HG03095 (cell line): ENCODE measurements around the gene GID8.

Source experiments
- ATAC-seq: cut with Tn5 transposase; IDR thresholded peaks from one replicate; pipeline ENCODE4 v1.9.1; 2021; ENCODE audit warnings: moderate library complexity; ENCODE audit not compliant: unreplicated experiment

The GID8 gene

DNA sequence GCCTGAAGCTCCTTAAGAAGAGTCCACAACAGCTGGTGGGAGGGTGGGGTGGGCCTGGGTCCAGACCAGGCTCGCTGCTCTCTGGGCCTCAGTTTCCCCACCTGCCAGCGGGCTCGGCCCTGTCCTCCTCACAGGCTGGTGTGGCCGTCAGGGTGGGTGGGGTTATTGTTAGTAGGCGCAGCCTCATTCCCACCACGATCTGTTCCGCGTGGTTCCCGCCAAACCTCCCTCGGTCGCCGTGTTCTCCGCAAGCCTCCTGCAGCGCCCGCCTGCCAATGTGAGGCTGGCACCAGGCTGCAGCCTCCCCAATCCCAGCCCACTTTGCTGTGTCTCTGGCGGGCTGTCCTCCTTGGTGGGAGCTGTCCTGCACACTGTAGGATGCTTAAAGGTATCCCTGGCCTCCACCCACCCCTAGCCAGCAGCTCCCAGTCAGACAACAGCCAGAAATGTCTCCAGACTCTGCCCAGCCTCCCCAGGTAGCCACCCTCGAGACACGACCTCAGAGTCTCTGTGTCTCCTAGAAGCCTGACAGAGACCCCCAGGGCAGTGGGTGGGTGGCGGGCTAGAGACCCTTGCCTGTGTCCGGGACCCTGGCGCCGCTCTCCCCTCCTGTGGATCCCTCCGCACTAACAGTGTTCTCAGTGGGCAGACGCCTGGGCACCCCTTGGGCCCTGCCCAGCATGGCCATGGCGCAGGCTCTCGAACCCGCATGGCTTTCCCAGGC is 29.8 kb downstream of the GID8 start:
- no peak for ATAC-seq

DNA sequence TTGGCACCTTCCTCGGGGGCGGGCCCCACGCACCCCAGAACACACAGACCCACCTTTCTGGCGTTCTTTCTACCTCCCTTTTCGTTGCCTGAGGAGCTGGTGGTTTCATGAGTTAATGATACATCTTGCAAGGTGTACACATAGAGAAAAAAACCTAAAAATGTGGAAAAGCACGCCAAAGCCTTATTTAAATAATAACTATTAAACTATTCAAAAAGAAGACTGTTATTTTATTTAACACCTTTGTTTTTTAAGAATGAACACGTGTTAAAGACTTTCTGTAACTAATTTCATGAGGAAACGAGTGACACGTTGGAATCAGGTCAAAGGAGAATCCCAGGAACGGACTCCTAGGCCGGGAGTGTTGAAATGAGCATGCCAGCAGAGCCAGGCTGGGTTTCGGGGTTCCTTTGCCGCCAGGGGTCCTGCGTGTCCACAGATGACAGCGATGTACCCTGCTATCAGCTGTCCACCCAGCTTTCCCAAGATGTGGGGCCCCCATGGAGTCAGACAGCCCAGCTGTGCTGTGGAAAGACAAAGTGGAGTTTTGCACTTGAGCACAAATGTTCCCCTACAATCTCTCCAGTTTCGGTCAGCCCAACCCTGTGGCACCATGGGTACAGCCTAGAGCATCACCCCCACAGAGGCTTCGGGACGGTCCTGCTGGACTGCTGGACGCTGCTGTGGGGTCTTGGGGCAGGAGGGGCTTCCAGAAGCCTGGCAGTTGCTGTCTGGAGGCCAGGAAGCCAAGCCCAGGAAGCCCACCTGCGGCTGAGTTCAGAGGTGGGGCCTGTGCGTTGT is 30.6 kb downstream of the GID8 start:
- no peak for ATAC-seq

DNA sequence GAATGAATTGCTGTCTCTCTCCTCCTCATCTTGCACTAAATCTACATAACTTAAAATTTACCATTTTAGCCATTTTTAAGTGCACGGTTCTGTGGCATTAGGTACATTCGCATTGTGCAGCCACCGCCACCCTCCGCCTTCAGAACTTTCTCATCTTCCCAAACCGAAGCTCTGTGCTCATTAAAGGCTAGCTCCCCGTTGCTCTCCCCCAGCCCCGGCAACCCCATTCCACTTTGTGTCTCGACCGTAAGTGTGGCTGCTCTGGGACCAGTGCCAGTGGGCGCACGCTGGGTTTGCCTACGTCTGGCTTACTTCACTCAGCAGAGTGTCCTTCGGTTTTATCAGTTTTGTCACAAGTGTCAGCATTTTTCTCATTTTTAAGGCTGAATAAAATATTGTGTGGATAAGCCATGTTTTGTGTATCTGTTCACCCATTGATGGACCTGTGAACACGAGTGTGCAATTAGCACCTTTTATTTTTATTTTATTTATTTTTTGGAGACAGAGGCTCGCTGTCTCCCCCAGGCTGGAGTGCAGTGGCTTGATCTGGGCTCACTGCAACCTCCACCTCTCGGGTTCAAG is 31.3 kb downstream of the GID8 start:
- no peak for ATAC-seq

DNA sequence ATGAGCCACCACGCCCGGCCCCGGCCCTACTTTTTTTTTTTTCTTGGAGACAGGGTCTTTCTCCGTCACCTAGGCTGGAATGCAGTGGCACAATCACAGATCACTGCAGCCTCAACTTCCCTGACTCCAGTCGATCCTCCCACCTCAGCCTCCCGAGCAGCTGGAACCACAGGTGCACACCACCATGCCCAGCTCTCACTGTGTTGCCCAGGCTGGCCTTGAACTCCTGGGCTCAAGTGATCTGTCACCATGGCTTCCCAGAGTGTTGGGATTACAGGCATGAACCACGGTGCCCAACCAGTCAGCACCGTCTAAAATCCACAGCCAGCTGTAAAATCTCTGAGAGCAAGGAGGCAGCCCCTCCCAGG is 32.0 kb downstream of the GID8 start:
- ATAC-seq: no peak

DNA sequence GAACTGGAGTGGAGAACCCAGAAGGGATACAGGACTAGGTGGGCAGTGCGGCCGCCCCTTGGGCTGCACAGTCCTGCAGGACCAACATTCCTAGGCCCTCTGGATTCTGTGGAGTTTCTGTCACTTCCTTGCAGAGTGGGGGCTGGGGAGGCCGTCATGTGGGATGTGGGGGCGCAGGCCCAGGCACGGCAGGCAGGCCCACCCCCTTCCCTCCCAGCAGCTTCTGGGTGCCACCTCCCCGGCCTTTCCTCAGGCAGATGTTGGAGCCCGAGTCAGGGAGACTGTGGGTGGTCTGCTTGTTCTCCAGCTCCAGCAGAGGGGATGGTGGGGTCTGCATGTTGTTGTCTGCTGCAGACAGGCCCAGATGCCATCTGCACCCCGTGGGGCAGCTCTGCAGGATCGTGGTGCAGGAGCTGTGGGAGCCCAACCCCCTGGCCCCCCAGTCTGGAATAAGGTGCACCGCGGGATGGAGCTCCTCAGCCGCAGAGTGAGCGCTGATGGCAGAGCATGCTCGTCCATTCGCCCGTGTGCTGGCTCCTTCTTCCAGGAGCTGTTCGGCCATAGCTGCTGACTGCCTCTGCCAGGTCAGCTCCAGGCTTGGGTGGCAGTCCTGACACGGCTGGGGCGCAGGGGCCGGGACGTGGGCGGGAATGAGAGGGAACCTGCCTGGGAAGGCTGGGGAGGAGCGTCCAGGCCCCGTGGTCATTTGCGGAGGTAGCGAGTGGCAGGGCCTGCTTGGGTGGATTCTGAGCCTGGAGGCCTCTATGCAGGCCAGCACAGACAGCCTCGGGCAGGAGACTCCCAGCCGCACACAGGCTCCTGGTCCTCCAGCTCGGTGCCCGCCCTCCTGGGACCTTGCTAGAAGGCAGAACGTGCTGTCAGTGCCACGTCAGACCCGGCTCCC is 32.6 kb downstream of the GID8 start:
- no peak for ATAC-seq

DNA sequence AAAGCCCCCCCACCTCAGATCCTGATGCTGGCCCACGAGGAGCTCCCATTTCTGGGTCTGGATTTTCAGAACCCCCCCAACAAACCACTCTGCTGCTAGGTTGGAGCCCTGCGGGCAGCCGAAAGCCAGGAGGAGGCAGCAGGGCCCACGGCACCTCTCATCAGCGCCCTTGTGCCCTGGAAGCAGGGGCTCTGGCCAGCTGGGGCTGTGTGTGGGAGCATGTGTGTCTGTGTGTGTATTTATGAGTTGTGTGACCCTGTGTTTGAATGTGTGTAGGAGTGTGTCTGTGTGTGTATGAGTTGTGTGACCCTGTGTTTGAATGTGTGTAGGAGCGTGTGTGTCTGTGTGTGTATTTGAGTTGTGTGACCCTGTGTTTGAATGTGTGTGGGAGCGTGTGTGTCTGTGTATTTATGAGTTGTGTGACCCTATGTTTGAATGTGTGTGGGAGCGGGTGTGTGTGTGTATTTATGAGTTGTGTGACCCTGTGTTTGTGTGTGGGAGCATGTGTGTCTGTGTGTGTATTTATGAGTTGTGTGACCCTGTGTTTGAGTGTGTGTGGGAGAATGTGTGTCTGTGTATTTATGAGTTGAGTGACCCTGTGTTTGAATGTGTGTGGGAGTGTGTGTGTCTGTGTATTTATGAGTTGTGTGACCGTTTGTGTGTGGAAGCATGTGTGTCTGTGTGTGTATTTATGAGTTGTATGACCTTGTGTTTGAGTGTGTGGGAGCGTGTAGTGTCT is 33.4 kb downstream of the GID8 start:
- no peak for ATAC-seq

DNA sequence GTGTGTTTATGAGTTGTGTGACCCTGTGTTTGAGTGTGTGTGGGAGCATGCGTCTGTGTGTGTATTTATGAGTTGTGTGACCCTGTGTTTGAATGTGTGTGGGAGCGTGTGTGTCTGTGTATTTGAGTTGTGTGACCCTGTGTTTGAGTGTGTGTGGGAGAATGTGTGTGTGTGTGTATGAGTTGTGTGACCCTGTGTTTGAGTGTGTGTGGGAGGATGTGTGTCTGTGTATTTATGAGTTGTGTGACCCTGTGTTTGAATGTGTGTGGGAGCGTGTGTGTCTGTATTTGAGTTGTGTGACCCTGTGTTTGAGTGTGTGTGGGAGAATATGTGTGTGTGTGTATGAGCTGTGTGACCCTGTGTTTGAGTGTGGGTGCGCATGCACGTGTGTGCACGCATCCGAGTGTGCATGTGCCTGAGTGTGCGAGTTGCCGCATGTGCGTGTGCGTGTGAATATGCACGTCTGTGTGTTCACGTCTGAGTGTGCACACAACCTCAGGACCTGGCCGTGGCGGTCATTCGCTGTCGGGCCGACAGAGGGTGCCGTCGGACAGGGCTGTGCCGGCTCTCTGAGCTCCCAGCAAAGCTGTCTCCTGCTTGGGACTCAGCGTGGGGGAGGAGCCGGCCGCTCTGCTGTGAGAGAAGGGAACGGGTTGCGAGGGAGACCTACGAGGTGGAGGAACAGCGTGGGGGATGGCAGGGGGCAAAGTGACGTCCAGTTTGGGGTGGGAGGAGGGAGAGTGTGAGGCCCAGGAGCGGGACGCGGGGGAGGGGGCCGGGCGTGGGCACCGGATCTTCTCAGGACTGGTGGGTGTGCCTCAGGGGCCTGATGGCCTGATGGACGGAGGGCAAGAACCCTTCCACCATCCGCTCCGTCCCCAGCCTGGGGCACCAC is 34.2 kb downstream of the GID8 start:
- no peak for ATAC-seq

DNA sequence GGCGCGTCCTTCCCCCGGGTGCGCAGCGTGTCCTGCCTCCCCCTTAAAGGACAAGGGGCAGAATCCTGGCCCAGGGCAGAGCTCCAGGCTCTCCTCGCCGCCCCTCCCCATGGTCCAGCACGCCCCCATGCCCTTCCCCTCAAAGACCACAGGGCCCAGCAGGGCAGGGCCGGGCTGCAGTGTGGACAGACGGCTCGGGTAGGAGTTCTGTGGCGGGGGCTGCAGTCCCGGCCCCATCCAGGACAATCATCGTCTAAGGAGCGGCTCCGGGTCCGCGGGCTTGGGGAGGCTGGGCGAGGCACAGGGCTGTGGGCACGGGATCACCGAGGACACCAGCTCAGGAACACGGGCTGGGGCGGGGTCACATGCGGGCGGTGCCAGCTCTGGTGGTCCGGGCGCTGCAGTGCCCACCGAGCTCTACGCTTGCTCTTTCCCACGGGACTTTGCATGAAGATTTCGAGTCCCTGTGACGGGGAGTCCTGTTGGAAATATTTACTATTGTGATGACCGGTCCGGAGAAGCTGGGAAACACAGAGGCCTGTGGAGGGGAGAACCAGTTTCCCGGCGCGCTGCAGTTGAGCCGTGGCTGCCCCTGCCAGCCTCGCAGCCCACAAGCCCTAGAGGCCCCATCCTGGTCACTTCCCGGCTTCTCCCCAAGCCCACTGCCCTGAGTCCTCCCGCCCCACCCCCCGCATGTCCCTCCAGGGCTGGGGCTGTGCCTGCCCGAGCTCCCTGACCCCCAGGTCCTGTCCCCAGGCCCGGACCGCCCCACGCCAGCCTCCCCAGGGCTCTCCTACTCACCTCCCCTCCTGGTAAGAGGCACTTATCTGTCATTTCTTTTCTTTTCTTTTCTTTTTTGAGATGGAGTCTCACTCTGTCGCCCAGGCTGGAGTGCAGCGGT is 35.1 kb downstream of the GID8 start:
- ATAC-seq: no peak

DNA sequence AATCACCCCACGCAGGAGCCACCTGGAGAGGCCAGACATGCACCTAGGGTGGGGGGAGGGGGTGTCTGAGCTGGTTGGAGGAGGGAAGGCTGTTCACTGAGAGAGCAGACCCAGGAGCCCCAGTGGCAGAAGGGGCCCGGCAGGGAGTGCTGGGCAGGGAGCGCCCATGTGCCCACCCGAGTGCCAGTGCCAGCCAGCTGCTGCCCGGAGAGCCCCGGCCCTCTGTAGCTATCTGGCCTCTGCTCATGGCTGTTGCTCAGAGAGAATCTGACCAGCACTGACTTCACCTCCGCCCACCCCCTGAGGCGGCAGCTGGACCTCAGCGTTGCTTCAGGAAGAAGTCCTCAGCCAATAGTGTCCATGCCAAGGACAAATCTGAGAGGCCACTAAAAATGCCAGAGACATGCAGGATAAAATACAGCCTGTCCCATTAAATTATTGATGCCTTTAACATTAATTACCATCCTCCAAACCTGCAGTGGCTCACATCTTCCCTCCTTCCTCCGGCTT is 37.4 kb downstream of the GID8 start:
- ATAC-seq: no peak

DNA sequence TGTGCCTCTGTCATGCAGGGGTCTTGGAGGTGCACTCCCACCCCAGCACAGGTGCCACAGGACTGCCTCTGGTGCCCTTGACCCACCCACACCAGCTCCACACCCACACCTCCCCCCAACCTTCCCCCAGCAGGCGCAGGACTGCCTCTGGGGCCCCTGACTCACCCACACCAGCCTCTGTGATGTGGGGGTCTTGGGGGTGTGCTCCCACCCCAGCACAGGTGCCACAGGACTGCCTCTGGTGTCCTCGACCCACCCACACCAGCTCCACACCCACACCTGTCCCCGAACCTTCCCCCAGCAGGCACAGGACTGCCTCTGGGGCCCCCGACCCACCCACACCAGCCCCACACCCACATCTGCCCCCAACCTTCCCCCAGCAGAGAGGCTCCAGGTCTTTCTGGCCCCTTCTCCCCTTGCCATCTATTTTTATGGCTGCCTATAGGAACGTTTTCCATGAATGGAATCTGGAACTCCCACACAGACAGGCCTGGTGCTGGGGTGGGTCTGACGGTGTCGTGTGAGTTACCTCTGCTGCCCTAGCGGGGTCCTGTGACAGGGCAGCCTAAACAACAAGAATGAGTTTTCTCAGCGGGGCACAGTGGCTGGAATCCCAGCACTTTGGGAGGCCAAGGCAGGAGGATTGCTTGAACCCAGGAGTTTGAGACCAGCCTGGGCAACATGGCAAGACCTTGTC is 38.0 kb downstream of the GID8 start:
- ATAC-seq: no peak

DNA sequence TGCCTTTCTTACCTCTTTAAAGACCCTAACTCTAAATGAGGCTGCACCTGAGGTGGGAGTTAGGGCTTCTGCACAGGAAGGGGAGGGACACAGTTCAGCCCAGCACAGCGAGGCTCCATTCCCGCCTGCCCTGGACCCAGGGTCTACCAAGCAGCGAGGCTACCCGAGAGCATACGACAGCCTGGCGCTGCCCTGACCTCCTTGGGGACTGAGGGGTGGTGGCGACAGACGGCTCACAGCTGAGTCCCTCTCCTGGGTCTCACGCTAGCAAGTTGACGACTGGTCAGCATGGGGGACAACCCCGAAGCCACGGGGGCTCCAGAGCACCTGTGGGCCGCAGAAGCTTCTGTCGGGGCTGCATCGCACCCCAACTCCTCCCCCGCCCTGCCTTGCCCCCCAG is 38.9 kb downstream of the GID8 start:
- no peak for ATAC-seq

DNA sequence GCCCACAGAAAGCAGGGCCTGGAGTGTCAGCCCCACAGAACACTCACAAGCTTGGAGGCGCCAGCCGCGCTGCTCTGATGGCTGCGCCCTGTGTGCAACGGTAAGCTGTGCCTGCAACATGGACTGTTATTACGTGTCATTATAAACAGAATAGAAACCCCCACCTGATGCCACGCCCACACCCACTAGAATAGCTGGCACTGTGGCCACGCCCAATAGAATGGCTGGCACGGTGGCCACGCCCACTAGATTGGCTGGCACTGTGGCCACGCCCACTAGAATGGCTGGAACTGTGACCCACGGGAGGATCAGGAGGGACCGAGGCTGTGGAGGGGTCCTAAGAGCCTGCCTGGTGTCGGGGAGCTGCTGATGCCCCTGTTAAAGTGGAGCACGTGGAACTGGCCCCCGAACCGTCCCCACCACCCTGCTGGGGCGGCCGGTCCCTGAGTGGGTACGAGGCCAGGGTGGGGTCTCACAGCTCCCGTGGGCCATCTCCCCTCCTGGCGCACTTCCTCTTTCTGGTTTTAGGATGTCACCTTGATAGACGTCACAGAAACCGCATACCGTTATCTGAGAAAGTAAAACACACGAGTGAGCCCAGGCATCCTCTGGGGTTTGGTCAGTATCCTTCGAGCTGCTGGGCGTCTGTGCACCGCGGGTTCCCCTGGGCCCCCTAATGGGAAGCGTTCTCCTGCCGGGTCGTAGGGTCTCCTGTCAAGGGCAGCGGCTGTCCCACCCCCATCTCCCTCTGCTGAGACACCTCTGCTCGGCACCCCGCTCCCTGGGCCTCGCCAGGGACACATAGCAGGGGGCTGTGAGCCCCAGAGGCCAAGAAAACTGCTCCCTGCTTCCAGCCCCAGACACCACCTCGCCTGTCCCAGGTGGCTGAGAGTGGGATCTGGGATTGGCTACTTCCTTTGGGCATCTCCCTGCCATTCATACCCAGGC is 39.9 kb downstream of the GID8 start:
- peak; percentile 53 for ATAC-seq

DNA sequence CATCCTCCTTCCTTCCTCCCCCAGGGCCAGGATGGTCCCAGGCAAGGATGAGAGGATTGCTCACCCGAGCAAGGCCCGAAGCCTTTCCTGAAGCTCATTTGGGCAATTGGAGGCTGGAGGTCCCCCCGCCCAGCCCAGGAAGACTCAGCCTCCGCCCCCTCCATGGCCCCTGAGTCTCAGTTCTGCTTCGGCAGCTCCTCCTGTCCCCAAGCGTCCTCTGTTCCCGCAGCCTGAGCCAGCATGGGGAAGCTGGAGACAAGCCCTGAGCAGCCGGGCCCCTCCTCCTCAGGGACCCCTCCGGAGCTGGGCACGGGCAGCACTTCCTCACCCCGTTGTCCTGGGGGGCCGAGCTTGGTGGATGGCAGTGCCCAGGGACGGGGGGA is 40.6 kb downstream of the GID8 start:
- ATAC-seq: no peak

DNA sequence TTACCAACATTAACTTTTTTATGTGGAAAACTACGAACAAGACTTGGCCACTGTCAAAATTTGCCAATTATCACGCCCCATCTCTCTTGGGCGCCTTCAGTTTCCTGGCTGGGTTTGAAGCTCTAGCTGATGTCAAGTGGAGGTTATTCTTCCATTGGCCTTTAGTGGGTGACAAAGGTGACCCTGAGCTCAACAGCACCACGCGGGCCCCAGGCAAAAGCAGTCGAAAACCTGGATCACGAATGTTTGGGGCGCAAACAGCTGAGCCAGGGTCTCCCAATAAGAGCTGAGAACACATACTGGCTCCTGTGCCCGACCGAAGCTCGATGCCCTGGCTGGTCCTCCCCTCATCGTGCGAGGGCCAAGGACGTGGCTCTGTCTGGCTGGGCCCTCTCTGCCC is 41.4 kb downstream of the GID8 start:
- ATAC-seq: no peak

DNA sequence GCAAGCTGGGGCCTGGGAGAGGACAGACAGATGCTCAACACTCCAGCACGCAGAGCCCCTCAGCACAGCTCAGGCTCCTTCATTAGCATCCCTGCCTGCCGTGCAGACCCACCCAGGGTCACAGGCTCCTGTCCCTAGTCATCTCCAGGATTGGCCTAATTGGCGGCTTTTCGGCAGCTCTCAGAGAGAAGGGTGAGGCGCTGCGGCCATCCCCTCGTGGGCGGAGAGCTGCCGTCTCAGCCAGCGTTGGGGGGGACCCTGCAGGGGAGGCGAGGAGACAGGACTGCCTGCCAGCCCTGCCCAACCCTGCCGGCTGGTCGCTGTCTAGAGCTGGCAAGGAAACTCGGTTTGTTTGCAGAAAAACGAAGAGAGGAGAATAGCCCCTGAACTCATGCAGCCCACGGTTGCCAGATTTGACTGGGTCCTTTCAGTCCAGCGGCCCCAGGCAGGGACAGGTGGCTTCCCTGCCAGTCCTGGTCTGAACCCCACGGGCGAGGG is 42.0 kb downstream of the GID8 start:
- ATAC-seq: no peak

DNA sequence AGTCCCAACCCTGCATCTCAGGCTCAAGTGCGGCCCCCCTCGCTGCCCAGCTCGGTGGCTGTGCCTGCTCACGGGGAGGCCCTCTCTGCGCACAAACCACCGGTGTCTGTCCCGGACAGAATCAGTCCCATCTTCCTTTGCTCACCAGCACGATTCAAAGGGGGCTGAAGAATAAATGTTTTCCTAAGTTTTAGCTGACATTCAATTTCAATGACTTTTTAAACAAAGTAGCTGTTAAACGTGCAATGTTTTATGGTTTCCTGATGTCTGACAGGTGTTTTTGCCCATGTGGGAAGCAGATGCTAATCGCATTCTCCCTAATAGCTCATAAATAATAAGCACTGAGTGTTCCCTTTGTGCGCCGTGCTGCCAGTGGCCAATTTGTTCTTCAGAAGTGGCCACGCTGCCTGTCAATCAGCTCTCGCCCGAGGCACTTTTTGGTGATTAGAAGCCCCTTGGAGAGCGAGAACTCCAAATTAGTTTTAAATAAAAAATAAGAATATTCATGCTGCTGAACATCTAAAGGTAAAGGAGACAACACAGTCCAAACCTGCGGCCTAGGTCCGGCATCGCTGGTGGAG is 42.5 kb downstream of the GID8 start:
- no peak for ATAC-seq
